ENCODE data around the gene PTTG1IP.

The PTTG1IP gene

GRCh38 chr21:44846485-44847260 is 26.8 kb downstream of the PTTG1IP start:
- Histone ChIP-seq H3K9me3 (ENCODE audit: insufficient read depth, low read depth, low read length) (no peaks in the 10 kb centered on the region), H2AK5ac (ENCODE audit: low read length) (peak overlapping the region; percentile 5), H3K36me3 (ENCODE audit: control insufficient read depth in 1 of 2, insufficient read depth in 2 of 2, low read length in 2 of 2) (peaks cover 27% of the 10 kb centered on the region in 2 experiments), H3K27me3 (ENCODE audit: insufficient read depth, low read length) (no peaks in the 10 kb centered on the region), H2BK120ac (ENCODE audit: insufficient read depth, low read length, poor library complexity) (no peak overlapping the region), H4K8ac (ENCODE audit: low read depth, low read length) (no peak overlapping the region), H3K79me2 (ENCODE audit: control insufficient read depth, insufficient read depth, low read length, poor library complexity) (no peaks in the 10 kb centered on the region), H4K12ac (ENCODE audit: low read depth, low read length) (peak overlapping the region; percentile 2), H2AFZ (ENCODE audit: insufficient read depth, low read length, poor library complexity) (no peak overlapping the region), H3K14ac (ENCODE audit: low read length) (peak overlapping the region; percentile 6), H3K27ac (ENCODE audit: low read depth, low read length) (no peak overlapping the region), H3K4me2 (ENCODE audit: low read length) (no peak overlapping the region), H3K23ac (ENCODE audit: low read length) (no peak overlapping the region), H3K79me1 (ENCODE audit: low read length) (peaks cover 5% of the 10 kb centered on the region), H2BK5ac (ENCODE audit: low read depth, low read length, poor library complexity) (no peak overlapping the region), H3K4me3 (ENCODE audit: low read depth, low read length) (no peak overlapping the region), H3K4me1 (ENCODE audit: control insufficient read depth in 1 of 2, insufficient read depth in 2 of 2, low read length in 2 of 2) (peaks cover 13 to 17% of the 10 kb centered on the region in 2 experiments), H4K91ac (ENCODE audit: low read depth, low read length) (peak overlapping the region; percentile 14), H3K18ac (ENCODE audit: low read length) (no peak overlapping the region), H3K4ac (ENCODE audit: low read depth, low read length) (no peak overlapping the region), H2BK12ac (ENCODE audit: low read length) (no peak overlapping the region), H3K9ac (ENCODE audit: low read length) (no peak overlapping the region)
- no CpG with 5 or more reads among the region's 27 CpGs for WGBS (ENCODE audit: extremely low coverage, insufficient coverage, insufficient read length)
- DNase-seq, result peak; percentile 60 to 62

- no peaks in the 10 kb centered on the region for H3K27me3 ChIP-seq (ENCODE audit: insufficient read depth, low read length)
- peak overlapping the region; percentile 14 for H4K91ac ChIP-seq (ENCODE audit: low read depth, low read length)
- no peak overlapping the region for H4K8ac ChIP-seq (ENCODE audit: low read depth, low read length)
- no peak overlapping the region for H3K9ac ChIP-seq (ENCODE audit: low read length)
- H3K4me2 ChIP-seq (ENCODE audit: low read length), result peak overlapping the region; percentile 61
- H3K36me3 ChIP-seq (ENCODE audit: control insufficient read depth in 1 of 2, insufficient read depth in 2 of 2, low read length in 2 of 2), result peaks cover 24% of the 10 kb centered on the region in 2 experiments
- no peak overlapping the region for H3K18ac ChIP-seq (ENCODE audit: low read length)
- peak overlapping the region; percentile 2 for H4K12ac ChIP-seq (ENCODE audit: low read depth, low read length)
- H3K27ac ChIP-seq (ENCODE audit: low read depth, low read length), result no peak overlapping the region
- no peak overlapping the region for H3K14ac ChIP-seq (ENCODE audit: low read length)
- H3K4ac ChIP-seq (ENCODE audit: low read depth, low read length), result no peak overlapping the region
- no peak overlapping the region for H2AK5ac ChIP-seq (ENCODE audit: low read length)
- no peak overlapping the region for H2BK12ac ChIP-seq (ENCODE audit: low read length)
- H3K4me3 ChIP-seq (ENCODE audit: low read depth, low read length), result no peak overlapping the region
- no peaks in the 10 kb centered on the region for H3K79me2 ChIP-seq (ENCODE audit: control insufficient read depth, insufficient read depth, low read length, poor library complexity)
- H2BK5ac ChIP-seq (ENCODE audit: low read depth, low read length, poor library complexity), result no peak overlapping the region
- no peak overlapping the region for H2AFZ ChIP-seq (ENCODE audit: insufficient read depth, low read length, poor library complexity)
- no peaks in the 10 kb centered on the region for H3K9me3 ChIP-seq (ENCODE audit: insufficient read depth, low read depth, low read length)
- peaks cover 5% of the 10 kb centered on the region for H3K79me1 ChIP-seq (ENCODE audit: low read length)
- H2BK120ac ChIP-seq (ENCODE audit: insufficient read depth, low read length, poor library complexity), result no peak overlapping the region
- no CpG with 5 or more reads among the region's 1 CpG for WGBS (ENCODE audit: extremely low coverage, insufficient coverage, insufficient read length)
- no peak overlapping the region for H3K23ac ChIP-seq (ENCODE audit: low read length)
- peaks cover 13 to 17% of the 10 kb centered on the region in 2 experiments for H3K4me1 ChIP-seq (ENCODE audit: control insufficient read depth in 1 of 2, insufficient read depth in 2 of 2, low read length in 2 of 2)
- DNase-seq, result no peak
These were observed 27.3 kb downstream of the PTTG1IP start for GRCh38 chr21:44846224-44846484.

- no peaks in the 10 kb centered on the region for H3K27me3 ChIP-seq (ENCODE audit: insufficient read depth, low read length)
- no peak overlapping the region for H3K4me3 ChIP-seq (ENCODE audit: low read depth, low read length)
- H4K12ac ChIP-seq (ENCODE audit: low read depth, low read length), result peak overlapping the region; percentile 2
- WGBS (ENCODE audit: extremely low coverage, insufficient coverage, insufficient read length), result no CpG with 5 or more reads among the region's 34 CpGs
- H3K14ac ChIP-seq (ENCODE audit: low read length), result no peak overlapping the region
- peak overlapping the region; percentile 5 for H2BK5ac ChIP-seq (ENCODE audit: low read depth, low read length, poor library complexity)
- H4K91ac ChIP-seq (ENCODE audit: low read depth, low read length), result peak overlapping the region; percentile 58
- H3K18ac ChIP-seq (ENCODE audit: low read length), result peak overlapping the region; percentile 48
- H3K36me3 ChIP-seq (ENCODE audit: control insufficient read depth in 1 of 2, insufficient read depth in 2 of 2, low read length in 2 of 2), result peaks cover 20% of the 10 kb centered on the region in 2 experiments
- peak; percentile 37 to 57 for DNase-seq
- peak overlapping the region; percentile 61 for H3K4me2 ChIP-seq (ENCODE audit: low read length)
- peak overlapping the region; percentile 37 for H2AFZ ChIP-seq (ENCODE audit: insufficient read depth, low read length, poor library complexity)
- peak overlapping the region; percentile 28 for H2BK12ac ChIP-seq (ENCODE audit: low read length)
- H3K9me3 ChIP-seq (ENCODE audit: insufficient read depth, low read depth, low read length), result no peaks in the 10 kb centered on the region
- H2AK5ac ChIP-seq (ENCODE audit: low read length), result peak overlapping the region; percentile 11
- H3K4me1 ChIP-seq (ENCODE audit: control insufficient read depth in 1 of 2, insufficient read depth in 2 of 2, low read length in 2 of 2), result peaks cover 13 to 17% of the 10 kb centered on the region in 2 experiments
- H3K27ac ChIP-seq (ENCODE audit: low read depth, low read length), result peak overlapping the region; percentile 2
- H3K23ac ChIP-seq (ENCODE audit: low read length), result no peak overlapping the region
- H3K9ac ChIP-seq (ENCODE audit: low read length), result no peak overlapping the region
- H3K79me2 ChIP-seq (ENCODE audit: control insufficient read depth, insufficient read depth, low read length, poor library complexity), result no peaks in the 10 kb centered on the region
- H3K4ac ChIP-seq (ENCODE audit: low read depth, low read length), result no peak overlapping the region
- H3K79me1 ChIP-seq (ENCODE audit: low read length), result peaks cover 5% of the 10 kb centered on the region
- H4K8ac ChIP-seq (ENCODE audit: low read depth, low read length), result peak overlapping the region; percentile 63
- H2BK120ac ChIP-seq (ENCODE audit: insufficient read depth, low read length, poor library complexity), result no peak overlapping the region
These were observed 27.9 kb downstream of the PTTG1IP start for GRCh38 chr21:44845418-44846223.

DNA sequence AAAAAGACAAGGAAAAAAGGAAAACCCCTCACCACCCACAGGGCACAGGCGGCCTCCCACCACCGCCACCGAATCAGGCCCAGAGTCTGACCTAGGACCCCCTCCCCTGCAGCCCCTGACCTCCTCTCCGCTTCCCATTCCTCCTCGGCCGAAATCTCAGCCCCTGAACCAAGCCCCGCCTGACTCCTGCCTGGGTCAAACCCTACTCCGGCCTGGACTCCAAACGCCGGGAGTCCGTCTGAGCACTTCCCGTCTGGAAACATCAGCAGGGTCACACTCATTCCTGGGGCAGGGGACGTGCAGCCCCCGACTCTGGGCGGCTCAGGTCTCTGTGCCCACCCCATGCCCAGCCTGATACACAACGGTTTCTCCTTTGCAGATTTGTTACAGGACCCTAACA is 29.2 kb downstream of the PTTG1IP start:
- Histone ChIP-seq H3K79me2 (ENCODE audit: control insufficient read depth, insufficient read depth, low read length, poor library complexity) (no peaks in the 10 kb centered on the region), H4K8ac (ENCODE audit: low read depth, low read length) (no peak overlapping the region), H2BK12ac (ENCODE audit: low read length) (peak overlapping the region; percentile 19), H3K4ac (ENCODE audit: low read depth, low read length) (no peak overlapping the region), H3K9me3 (ENCODE audit: insufficient read depth, low read depth, low read length) (no peaks in the 10 kb centered on the region), H3K36me3 (ENCODE audit: control insufficient read depth in 1 of 2, insufficient read depth in 2 of 2, low read length in 2 of 2) (peaks cover 7 to 9% of the 10 kb centered on the region in 2 experiments), H3K14ac (ENCODE audit: low read length) (no peak overlapping the region), H3K79me1 (ENCODE audit: low read length) (peaks cover 5% of the 10 kb centered on the region), H4K91ac (ENCODE audit: low read depth, low read length) (no peak overlapping the region), H2BK120ac (ENCODE audit: insufficient read depth, low read length, poor library complexity) (no peak overlapping the region), H2AK5ac (ENCODE audit: low read length) (no peak overlapping the region), H2AFZ (ENCODE audit: insufficient read depth, low read length, poor library complexity) (no peak overlapping the region), H3K27me3 (ENCODE audit: insufficient read depth, low read length) (no peaks in the 10 kb centered on the region), H2BK5ac (ENCODE audit: low read depth, low read length, poor library complexity) (no peak overlapping the region), H3K18ac (ENCODE audit: low read length) (no peak overlapping the region), H3K4me2 (ENCODE audit: low read length) (no peak overlapping the region), H3K27ac (ENCODE audit: low read depth, low read length) (no peak overlapping the region), H3K9ac (ENCODE audit: low read length) (no peak overlapping the region), H3K23ac (ENCODE audit: low read length) (no peak overlapping the region), H3K4me3 (ENCODE audit: low read depth, low read length) (no peak overlapping the region), H3K4me1 (ENCODE audit: control insufficient read depth in 1 of 2, insufficient read depth in 2 of 2, low read length in 2 of 2) (peaks cover 13 to 17% of the 10 kb centered on the region in 2 experiments), H4K12ac (ENCODE audit: low read depth, low read length) (no peak overlapping the region)
- no CpG with 5 or more reads among the region's 16 CpGs for WGBS (ENCODE audit: extremely low coverage, insufficient coverage, insufficient read length)
- no peak for DNase-seq

All from trophoblast cell (in vitro differentiated cells and primary cell).